Subcutaneous adipose tissue (tissue), 4 donors: ENCODE data around the gene LDLRAD4. TPM values are rescaled to one million over a fixed set of nuclear protein-coding genes. Genes with fewer than 3 reads are reported as not detected.

ENCODE experiments used
- CTCF ChIP-seq: fragments of 450-650 bp; IDR thresholded peaks from one replicate; pipeline ENCODE4 v1.5.1; 2016; ENCODE audit warnings: low read depth, mild to moderate bottlenecking, control low read depth, antibody characterized with exemption, moderate library complexity
- total RNA-seq, 4 donors: library from RNA; depleted of rRNA; stranded (reverse); fragments of >200 nt; gene quantifications; one replicate each; pipeline ENCODE4 v1.1.0, GENCODE V29; 2016

The LDLRAD4 gene
- total RNA-seq, 4 donors from 2014 or later, result 16.4 to 28.4 (median 21.6) TPM

GRCh38 chr18:13369756-13370510 is 151.4 kb downstream of the LDLRAD4 start:
- TF ChIP-seq CTCF, result no peak

- no peak for TF ChIP-seq CTCF
Measured at GRCh38 chr18:13370995-13371625, 152.6 kb downstream of the LDLRAD4 start.

GRCh38 chr18:13371689-13372418 is 153.3 kb downstream of the LDLRAD4 start:
- TF ChIP-seq CTCF, result no peak

- no peak for TF ChIP-seq CTCF
Measured at GRCh38 chr18:13372531-13372951, 154.0 kb downstream of the LDLRAD4 start.

- TF ChIP-seq CTCF, result no peak
Measured at GRCh38 chr18:13374096-13374467, 155.5 kb downstream of the LDLRAD4 start.

GRCh38 chr18:13374468-13375301 is 156.1 kb downstream of the LDLRAD4 start:
- TF ChIP-seq CTCF, result no peak
